Hematopoietic multipotent progenitor cell (in vitro differentiated cells): ENCODE data around the gene NDUFC1. TPM values are rescaled to one million over a fixed set of nuclear protein-coding genes. Genes with fewer than 3 reads are reported as not detected.
"Not testable (repeated sequence)": the region's sequence is repeated elsewhere in the genome, so short reads cannot be mapped to it uniquely, and the experiment has no call there.

ENCODE experiments used
- DNase-seq, 3 donors: peaks; one replicate each; pipeline ENCODE4 v3.0.0-alpha.2; 2011 to 2015; ENCODE audit warnings: low read depth in 2 of 3, low spot score in 2 of 3
- small RNA-seq: library from RNA; depleted of rRNA; stranded (forward); fragments of <200 nt; gene quantifications from one replicate; pipeline ENCODE3, GENCODE V24; 2012
- total RNA-seq: library from RNA; depleted of rRNA; stranded (reverse); fragments of >200 nt; gene quantifications from one replicate; pipeline ENCODE4 v1.2.3, GENCODE V29; 2012

NDUFC1 gene
- total RNA-seq, 1 donor, result 24.8 TPM

DNA sequence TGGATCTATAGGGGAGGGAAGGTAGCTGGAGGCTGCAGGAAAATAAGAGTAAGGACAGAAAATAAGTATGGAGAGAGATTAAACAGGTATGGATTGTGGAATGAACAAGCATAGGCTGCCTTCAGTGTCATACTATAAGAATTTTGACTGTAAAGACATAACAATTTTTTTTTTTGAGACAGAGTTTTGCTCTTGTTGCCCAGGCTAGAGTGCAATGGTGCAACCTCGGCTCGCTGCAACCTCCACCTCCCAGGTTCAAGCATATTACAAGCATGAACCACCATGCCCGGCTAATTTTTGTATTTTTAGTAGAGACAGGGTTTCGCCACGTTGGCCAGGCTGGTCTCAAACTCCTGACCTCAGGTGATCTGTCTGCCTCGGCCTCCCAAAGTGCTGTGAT, 46.7 kb downstream of the NDUFC1 start:
- not testable (repeated sequence) for DNase-seq

- no peak for DNase-seq
Observed at GRCh38 chr4:139253713-139254112, 48.6 kb downstream of the NDUFC1 start.

DNA sequence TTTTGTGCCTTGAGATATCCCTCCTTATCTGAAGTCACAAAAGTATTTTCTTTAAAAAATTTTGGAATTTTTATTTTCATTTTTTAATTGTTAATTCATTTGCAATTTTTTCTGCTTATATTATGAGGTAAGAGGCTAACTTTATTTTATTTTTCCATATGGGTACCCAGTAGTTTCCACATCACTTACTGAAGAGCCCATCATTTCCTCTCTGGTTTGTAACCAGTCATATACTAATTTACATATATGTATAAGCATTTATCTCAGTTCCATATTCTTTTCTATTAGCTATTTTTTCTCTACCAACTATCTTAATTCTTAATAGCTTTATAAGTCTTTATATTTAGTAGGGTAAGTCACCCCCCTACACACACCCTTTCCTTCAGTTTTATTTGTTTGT, 49.2 kb downstream of the NDUFC1 start:
- DNase-seq, result no peak

DNA sequence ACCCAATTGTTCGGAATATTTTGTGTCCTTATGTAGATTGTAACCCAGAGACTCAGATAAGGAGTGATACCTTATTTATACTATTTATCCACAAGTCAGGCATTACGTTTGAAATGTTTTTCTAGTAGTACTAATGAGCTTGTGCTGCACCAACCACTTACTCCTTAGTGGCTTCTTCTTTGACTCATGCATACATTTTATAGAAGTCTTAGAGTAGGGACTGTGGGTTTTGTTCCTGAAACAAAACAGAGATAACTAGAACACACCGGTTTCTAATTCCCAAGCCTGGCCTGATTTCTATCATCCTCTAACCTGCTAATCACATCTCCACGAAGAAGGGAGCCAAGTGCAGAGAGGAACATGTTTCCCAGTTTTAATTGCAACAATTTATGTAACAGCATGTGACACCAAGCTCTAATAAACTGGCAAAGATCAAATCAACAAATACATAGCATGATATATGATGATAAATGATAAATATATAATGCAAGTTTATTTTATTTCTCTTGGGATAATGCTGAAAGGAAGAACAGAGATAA, 54.5 kb downstream of the NDUFC1 start:
- DNase-seq, result no peak

- no peak for DNase-seq
Observed at GRCh38 chr4:139247241-139247640, 55.0 kb downstream of the NDUFC1 start.

- no peak for DNase-seq
Observed at GRCh38 chr4:139246166-139246565, 56.1 kb downstream of the NDUFC1 start.

GRCh38 chr4:139245590-139245989, 56.7 kb downstream of the NDUFC1 start:
- DNase-seq, result no peak

- DNase-seq, result no peak
Observed at GRCh38 chr4:139243448-139244365, 58.6 kb downstream of the NDUFC1 start.

- DNase-seq, result no peak
Observed at GRCh38 chr4:139242511-139243051, 59.7 kb downstream of the NDUFC1 start.

DNA sequence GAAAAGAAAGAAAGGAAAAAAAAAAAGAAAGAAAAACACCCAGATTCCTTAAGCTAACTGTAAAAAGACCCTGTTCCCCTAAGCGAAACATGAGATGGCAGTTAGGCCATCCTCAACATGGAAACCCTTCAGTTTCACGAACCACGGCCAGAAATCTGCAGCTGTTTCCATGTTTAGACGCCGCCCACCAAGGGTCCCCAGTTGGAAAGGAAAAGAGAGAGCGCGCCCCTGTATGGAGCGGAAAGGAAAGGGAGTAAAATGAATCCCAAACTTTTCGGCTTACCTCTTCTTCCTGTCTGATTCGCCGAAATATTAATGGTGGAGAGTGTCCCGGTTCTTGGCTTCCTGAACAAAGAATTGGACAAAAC, 60.5 kb downstream of the NDUFC1 start:
- no peak for DNase-seq

- no peak for DNase-seq
Observed at GRCh38 chr4:139241086-139241783, 61.0 kb downstream of the NDUFC1 start.

Small RNA genes lying within 50 kb of the gene (small RNA-seq; reads per million reads assigned to genes)
- gene RNU6-1074P, result not detected
- gene RNU6-1214P, result not detected

Other genes with a start within 250 kb of the NDUFC1 start
- gene ELF2, start 125.3 kb downstream of the NDUFC1 start, total RNA-seq, result 34.2 TPM
- gene MGARP, start 22.3 kb downstream of the NDUFC1 start, total RNA-seq, result not detected
- gene NAA15, start 972 bp downstream of the NDUFC1 start, total RNA-seq, result 13.5 TPM
- 23.4 TPM for gene RAB33B, start 151.6 kb upstream of the NDUFC1 start, total RNA-seq